ENCODE data around the gene SPANXN5. TPM values are rescaled to one million over a fixed set of nuclear protein-coding genes. Genes with fewer than 3 reads are reported as not detected.
"Not testable (repeated sequence)": the region's sequence is repeated elsewhere in the genome, so short reads cannot be mapped to it uniquely, and the experiment has no call there.

SPANXN5 gene
- total RNA-seq (not detected), polyA plus RNA-seq (ENCODE audit: insufficient read depth in 1 of 8, insufficient read length in 8 of 8, low replicate concordance in 1 of 8) (not detected)
- long read RNA-seq, donor 1, result 0 reads
- long read RNA-seq, donor 2, result 0 reads
- long read RNA-seq, donor 3, result 0 reads
- long read RNA-seq, donor 4, result 0 reads
- long read RNA-seq, donor 5, result 0 reads
- long read RNA-seq, donor 6, result 0 reads
- long read RNA-seq, donor 7, result 0 reads
- long read RNA-seq, donor 8, result 0 reads
- long read RNA-seq, donor 9, result 0 reads
- long read RNA-seq, donor 10, result 0 reads
- long read RNA-seq, donor 11, result 0 reads

- H3K36me3 ChIP-seq (ENCODE audit: control insufficient read depth, insufficient read depth, low read length); H3K4me1 ChIP-seq (ENCODE audit: control insufficient read depth, insufficient read depth, low read length); H3K27ac ChIP-seq (ENCODE audit: low read length); H3K4me3 ChIP-seq (ENCODE audit: low read length); DNase-seq; H3K9me3 ChIP-seq (replicated peaks; ENCODE audit: control insufficient read depth, low read depth, low read length): not testable (repeated sequence)
- WGBS (ENCODE audit: insufficient coverage), result no CpG with 5 or more reads among the region's 2 CpGs
- H3K27me3 ChIP-seq (ENCODE audit: control insufficient read depth, insufficient read depth, low read length), result peaks cover 11% of the 10 kb centered on the region
Observed at GRCh38 chrX:52797327-52797726, at the start of gene SPANXN5. Gene SPANXN5, minus strand, starts transcription at chrX:52797427. Its CDS starts 79 bp downstream, at chrX:52797348.

- not testable (repeated sequence) for H3K36me3 ChIP-seq (ENCODE audit: control insufficient read depth, insufficient read depth, low read length); DNase-seq; H3K4me1 ChIP-seq (ENCODE audit: control insufficient read depth, insufficient read depth, low read length); H3K27ac ChIP-seq (ENCODE audit: low read length); H3K4me3 ChIP-seq (ENCODE audit: low read length); H3K27me3 ChIP-seq (ENCODE audit: control insufficient read depth, insufficient read depth, low read length); H3K9me3 ChIP-seq (replicated peaks; ENCODE audit: control insufficient read depth, low read depth, low read length)
- WGBS (ENCODE audit: insufficient coverage), result no CpG with 5 or more reads among the region's 3 CpGs
Observed at GRCh38 chrX:52843619-52844018, 46.4 kb upstream of the SPANXN5 start.

DNA sequence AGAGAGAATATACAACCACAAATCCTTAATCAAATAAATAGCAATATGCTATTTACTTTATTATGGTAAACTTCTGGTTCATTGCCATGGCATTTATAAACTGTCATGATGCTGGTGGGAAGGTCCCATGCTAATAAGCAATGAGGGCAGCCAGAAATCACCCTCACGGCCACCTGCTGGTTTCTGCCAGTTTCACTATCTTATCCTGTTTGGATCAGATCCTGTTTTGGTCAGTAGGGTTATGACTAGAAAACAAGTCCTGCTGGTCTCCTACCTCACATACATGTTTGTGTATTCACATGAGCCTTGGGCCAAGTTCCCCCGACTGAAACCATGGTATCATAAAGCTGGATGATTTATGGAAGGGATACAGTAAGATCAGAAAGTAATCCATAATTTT lies 41.9 kb upstream of the SPANXN5 start:
- WGBS (ENCODE audit: insufficient coverage), result no CpG with 5 or more reads among the region's 2 CpGs
- no peak overlapping the region for H3K27ac ChIP-seq (ENCODE audit: low read length)
- H3K36me3 ChIP-seq (ENCODE audit: control insufficient read depth, insufficient read depth, low read length), result no peaks in the 10 kb centered on the region
- no peak for DNase-seq
- H3K9me3 ChIP-seq (replicated peaks; ENCODE audit: control insufficient read depth, low read depth, low read length), result no peaks in the 10 kb centered on the region
- H3K27me3 ChIP-seq (ENCODE audit: control insufficient read depth, insufficient read depth, low read length), result peaks cover 6% of the 10 kb centered on the region
- no peak overlapping the region for H3K4me3 ChIP-seq (ENCODE audit: low read length)
- no peaks in the 10 kb centered on the region for H3K4me1 ChIP-seq (ENCODE audit: control insufficient read depth, insufficient read depth, low read length)

- Histone ChIP-seq H3K4me3 (ENCODE audit: low read length) (no peak overlapping the region), H3K9me3 (replicated peaks; ENCODE audit: control insufficient read depth, low read depth, low read length) (no peaks in the 10 kb centered on the region), H3K27me3 (ENCODE audit: control insufficient read depth, insufficient read depth, low read length) (peaks cover 30% of the 10 kb centered on the region), H3K27ac (ENCODE audit: low read length) (no peak overlapping the region), H3K4me1 (ENCODE audit: control insufficient read depth, insufficient read depth, low read length) (no peaks in the 10 kb centered on the region), H3K36me3 (ENCODE audit: control insufficient read depth, insufficient read depth, low read length) (no peaks in the 10 kb centered on the region)
- no peak for DNase-seq
- 33% methylated on average over 1 of the region's 3 CpGs for WGBS (ENCODE audit: insufficient coverage)
Observed at GRCh38 chrX:52830551-52830950, 33.3 kb upstream of the SPANXN5 start.

GRCh38 chrX:52824608-52825007 lies 27.4 kb upstream of the SPANXN5 start:
- Histone ChIP-seq H3K27me3 (ENCODE audit: control insufficient read depth, insufficient read depth, low read length) (peaks cover 19% of the 10 kb centered on the region), H3K4me3 (ENCODE audit: low read length) (no peak overlapping the region), H3K4me1 (ENCODE audit: control insufficient read depth, insufficient read depth, low read length) (no peaks in the 10 kb centered on the region), H3K27ac (ENCODE audit: low read length) (no peak overlapping the region), H3K9me3 (replicated peaks; ENCODE audit: control insufficient read depth, low read depth, low read length) (no peaks in the 10 kb centered on the region), H3K36me3 (ENCODE audit: control insufficient read depth, insufficient read depth, low read length) (no peaks in the 10 kb centered on the region)
- WGBS (ENCODE audit: insufficient coverage), result no CpG with 5 or more reads among the region's 2 CpGs
- DNase-seq, result no peak

- whole genome bisulfite sequencing (ENCODE audit: insufficient coverage), result 74% methylated on average over 6 of the region's 11 CpGs
- Histone ChIP-seq H3K9me3 (replicated peaks; ENCODE audit: control insufficient read depth, low read depth, low read length) (no peaks in the 10 kb centered on the region), H3K36me3 (ENCODE audit: control insufficient read depth, insufficient read depth, low read length) (no peaks in the 10 kb centered on the region), H3K4me1 (ENCODE audit: control insufficient read depth, insufficient read depth, low read length) (no peaks in the 10 kb centered on the region), H3K4me3 (ENCODE audit: low read length) (no peak overlapping the region), H3K27ac (ENCODE audit: low read length) (no peak overlapping the region), H3K27me3 (ENCODE audit: control insufficient read depth, insufficient read depth, low read length) (peaks cover 28% of the 10 kb centered on the region)
- no peak for DNase-seq
Observed at GRCh38 chrX:52821079-52821760, 24.0 kb upstream of the SPANXN5 start.

DNA sequence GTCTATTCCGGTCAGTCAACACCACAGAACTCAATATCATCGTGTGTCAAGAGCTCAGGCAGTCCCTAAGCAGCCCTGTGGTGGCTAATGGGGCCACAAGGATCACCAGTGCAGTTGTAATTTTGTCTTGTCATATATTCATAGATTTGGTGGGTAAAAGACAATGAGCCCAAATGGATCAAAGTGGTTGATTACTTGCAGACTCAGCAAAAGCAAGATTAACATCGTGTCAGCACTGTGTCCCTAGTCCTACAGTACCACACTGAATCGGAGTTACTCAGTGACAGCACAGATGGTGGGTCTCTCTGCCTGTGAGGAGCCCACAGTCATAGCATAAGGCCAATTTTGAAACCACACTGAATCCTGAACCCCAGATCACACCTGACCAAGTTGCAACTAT lies 22.6 kb upstream of the SPANXN5 start:
- Histone ChIP-seq H3K4me1 (ENCODE audit: control insufficient read depth, insufficient read depth, low read length) (no peaks in the 10 kb centered on the region), H3K4me3 (ENCODE audit: low read length) (no peak overlapping the region), H3K36me3 (ENCODE audit: control insufficient read depth, insufficient read depth, low read length) (no peaks in the 10 kb centered on the region), H3K27me3 (ENCODE audit: control insufficient read depth, insufficient read depth, low read length) (peaks cover 33% of the 10 kb centered on the region), H3K27ac (ENCODE audit: low read length) (no peak overlapping the region), H3K9me3 (replicated peaks; ENCODE audit: control insufficient read depth, low read depth, low read length) (no peaks in the 10 kb centered on the region)
- DNase-seq, result no peak
- 79% methylated on average over 2 of the region's 4 CpGs for WGBS (ENCODE audit: insufficient coverage)

DNA sequence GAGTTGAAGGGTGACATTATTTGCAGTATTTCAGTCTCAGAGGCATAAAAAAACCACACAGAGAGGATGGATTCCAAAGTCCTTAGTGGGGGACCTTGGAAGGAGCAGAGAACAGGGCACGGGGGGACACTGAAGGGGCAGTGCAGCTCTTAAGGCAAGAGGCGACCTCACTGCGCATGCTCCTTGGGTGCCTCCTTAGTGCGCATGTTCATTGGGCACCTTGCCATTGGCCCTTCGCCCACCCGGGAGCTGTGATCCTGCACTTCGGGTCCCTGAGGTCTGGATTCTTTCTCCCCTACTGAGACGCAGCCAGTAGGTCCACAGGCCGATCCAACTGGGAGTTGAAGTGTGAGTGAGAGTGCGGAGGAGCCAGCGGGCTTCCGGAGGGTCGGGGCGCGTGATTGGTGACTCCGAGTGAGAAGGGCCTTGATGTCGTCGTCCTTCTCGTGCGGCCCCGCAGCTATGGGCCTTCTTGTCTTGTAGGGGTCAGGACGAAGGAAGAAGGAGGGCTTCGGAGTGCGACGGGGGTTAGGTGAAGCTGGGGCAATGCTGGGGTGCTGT lies 13.9 kb upstream of the SPANXN5 start, which contains the start of gene XAGE5:
Gene XAGE5 (plus strand): TSS at position 223 of the 561 bp plus-strand sequence. CDS start 1,280 bp downstream, outside the sequence.
- no peaks in the 10 kb centered on the region for H3K9me3 ChIP-seq (replicated peaks; ENCODE audit: control insufficient read depth, low read depth, low read length)
- no peaks in the 10 kb centered on the region for H3K4me1 ChIP-seq (ENCODE audit: control insufficient read depth, insufficient read depth, low read length)
- no peaks in the 10 kb centered on the region for H3K36me3 ChIP-seq (ENCODE audit: control insufficient read depth, insufficient read depth, low read length)
- no peak within 1 kb of the TSS for H3K27ac ChIP-seq (ENCODE audit: low read length)
- H3K4me3 ChIP-seq (ENCODE audit: low read length), result no peak within 1 kb of the TSS
- H3K27me3 ChIP-seq (ENCODE audit: control insufficient read depth, insufficient read depth, low read length), result peaks cover 31% of the 10 kb centered on the region
- WGBS (ENCODE audit: insufficient coverage), result 85% methylated on average over 21 of the region's 25 CpGs
- no peak for DNase-seq

DNA sequence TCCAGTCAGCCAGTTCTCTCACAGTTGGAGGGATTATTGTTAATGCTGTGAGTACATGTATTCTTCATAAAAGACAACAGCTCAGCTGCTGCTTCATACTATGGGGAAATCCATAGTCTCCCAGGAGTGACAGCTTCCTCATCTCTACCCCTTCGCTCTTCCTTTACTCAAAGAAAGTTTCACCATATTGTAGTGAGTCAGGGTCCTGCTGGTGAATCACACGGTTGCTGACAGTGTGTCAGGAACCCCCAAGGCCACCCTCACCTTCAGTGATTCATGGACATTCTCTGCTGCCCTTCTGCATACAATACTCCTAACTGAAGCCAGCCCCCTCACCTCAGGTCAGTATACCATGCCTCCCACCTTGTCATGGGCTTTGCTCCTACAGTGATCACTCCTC lies 7.6 kb upstream of the SPANXN5 start:
- DNase-seq; H3K27me3 ChIP-seq (ENCODE audit: control insufficient read depth, insufficient read depth, low read length); H3K4me3 ChIP-seq (ENCODE audit: low read length); H3K4me1 ChIP-seq (ENCODE audit: control insufficient read depth, insufficient read depth, low read length); H3K9me3 ChIP-seq (replicated peaks; ENCODE audit: control insufficient read depth, low read depth, low read length); H3K36me3 ChIP-seq (ENCODE audit: control insufficient read depth, insufficient read depth, low read length); H3K27ac ChIP-seq (ENCODE audit: low read length): not testable (repeated sequence)
- no CpG with 5 or more reads among the region's 2 CpGs for WGBS (ENCODE audit: insufficient coverage)

- H3K4me3 ChIP-seq (ENCODE audit: low read length); H3K4me1 ChIP-seq (ENCODE audit: control insufficient read depth, insufficient read depth, low read length); H3K36me3 ChIP-seq (ENCODE audit: control insufficient read depth, insufficient read depth, low read length); H3K9me3 ChIP-seq (replicated peaks; ENCODE audit: control insufficient read depth, low read depth, low read length); H3K27ac ChIP-seq (ENCODE audit: low read length); DNase-seq; H3K27me3 ChIP-seq (ENCODE audit: control insufficient read depth, insufficient read depth, low read length): not testable (repeated sequence)
- WGBS (ENCODE audit: insufficient coverage), result 89% methylated on average over 4 of the region's 11 CpGs
Observed at GRCh38 chrX:52773504-52773903, 23.7 kb downstream of the SPANXN5 start.

Data from muscle of leg (tissue), 16 donors.